LNCaP clone FGC (cell line): ENCODE results near the gene RIPOR2.

Source experiments
- DNase-seq: peaks from one replicate; pipeline ENCODE4 v3.0.0-alpha.2; 2011; ENCODE audit warnings: low read depth
- H3K4me3 ChIP-seq: 2 replicates; pipeline ENCODE4 v1.5.1; 2011; ENCODE audit warnings: mild to moderate bottlenecking, low read depth, low read length, control low read depth
- CTCF ChIP-seq: IDR thresholded peaks from 2 replicates; pipeline ENCODE4 v1.5.1; 2012; ENCODE audit warnings: mild to moderate bottlenecking; ENCODE audit not compliant: control insufficient read depth, insufficient read depth; ENCODE audit errors: extremely low read depth

RIPOR2 gene

GRCh38 chr6:24967211-24967610 lies 31.5 kb upstream of the RIPOR2 start:
- no peak overlapping the region for H3K4me3 ChIP-seq
- TF ChIP-seq CTCF = no peak
- DNase-seq = no peak

- no peak for DNase-seq
- no peak overlapping the region for H3K4me3 ChIP-seq
- no peak for TF ChIP-seq CTCF
These were observed 30.6 kb upstream of the RIPOR2 start for GRCh38 chr6:24966381-24966780.

- no peak for TF ChIP-seq CTCF
- no peak overlapping the region for H3K4me3 ChIP-seq
- DNase-seq = no peak
These were observed 28.3 kb upstream of the RIPOR2 start for GRCh38 chr6:24963887-24964570.

- H3K4me3 ChIP-seq = no peak overlapping the region
- DNase-seq = no peak
- no peak for TF ChIP-seq CTCF
These were observed 27.6 kb upstream of the RIPOR2 start for GRCh38 chr6:24963339-24963738.

- no peak for DNase-seq
- H3K4me3 ChIP-seq = no peak overlapping the region
- no peak for TF ChIP-seq CTCF
These were observed 26.1 kb upstream of the RIPOR2 start for GRCh38 chr6:24961852-24962251.

GRCh38 chr6:24960991-24961475 lies 25.3 kb upstream of the RIPOR2 start:
- peak; percentile 97 for DNase-seq
- TF ChIP-seq CTCF = no peak
- H3K4me3 ChIP-seq = no peak overlapping the region

- no peak for DNase-seq
- no peak for TF ChIP-seq CTCF
- no peak overlapping the region for H3K4me3 ChIP-seq
These were observed 23.6 kb upstream of the RIPOR2 start for GRCh38 chr6:24959319-24959718.
